HG03108 (cell line): ENCODE measurements around the gene C1orf198.

Source experiments
- ATAC-seq: cut with Tn5 transposase; IDR thresholded peaks from one replicate; pipeline ENCODE4 v1.9.1; 2021; ENCODE audit warnings: moderate library complexity; ENCODE audit not compliant: unreplicated experiment

C1orf198 gene

DNA sequence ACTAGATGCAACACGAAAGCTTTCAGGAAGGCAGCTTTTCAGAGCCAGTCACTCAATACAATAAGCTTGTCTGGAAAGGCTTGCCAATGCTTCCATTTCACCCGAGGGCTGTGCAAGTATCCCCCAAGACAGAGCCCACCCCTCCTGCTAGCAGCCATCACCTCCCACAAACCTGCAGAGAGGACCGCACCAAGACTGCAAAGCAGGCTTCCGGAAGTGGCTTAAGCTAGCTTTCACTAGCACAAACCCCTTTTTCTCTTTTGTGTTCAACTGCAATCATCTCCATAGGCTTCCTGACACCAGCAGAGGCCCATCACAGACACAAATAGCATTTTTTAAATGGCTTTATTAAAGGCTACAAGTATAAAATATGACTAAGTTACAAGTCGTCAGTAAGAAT lies 31.5 kb downstream of the C1orf198 start:
- no peak for ATAC-seq

DNA sequence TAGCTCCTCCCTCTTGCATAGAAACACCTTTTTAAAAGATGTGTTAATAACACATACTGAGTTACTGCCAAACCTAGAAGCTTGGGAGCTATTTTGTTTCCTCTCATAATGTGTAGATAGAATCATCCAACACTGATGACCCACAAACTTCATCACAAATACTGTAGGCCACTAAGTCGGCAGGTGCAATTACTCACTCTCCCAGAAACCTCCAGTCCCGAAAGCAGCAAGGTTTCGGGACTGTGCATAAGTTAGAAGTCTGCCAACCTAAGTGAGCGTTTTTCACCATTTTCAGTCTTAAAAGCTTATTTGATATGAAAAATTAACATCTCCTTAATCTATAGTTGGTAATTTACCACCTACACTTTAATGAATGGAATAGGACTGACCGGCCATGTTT lies 32.0 kb downstream of the C1orf198 start:
- no peak for ATAC-seq

DNA sequence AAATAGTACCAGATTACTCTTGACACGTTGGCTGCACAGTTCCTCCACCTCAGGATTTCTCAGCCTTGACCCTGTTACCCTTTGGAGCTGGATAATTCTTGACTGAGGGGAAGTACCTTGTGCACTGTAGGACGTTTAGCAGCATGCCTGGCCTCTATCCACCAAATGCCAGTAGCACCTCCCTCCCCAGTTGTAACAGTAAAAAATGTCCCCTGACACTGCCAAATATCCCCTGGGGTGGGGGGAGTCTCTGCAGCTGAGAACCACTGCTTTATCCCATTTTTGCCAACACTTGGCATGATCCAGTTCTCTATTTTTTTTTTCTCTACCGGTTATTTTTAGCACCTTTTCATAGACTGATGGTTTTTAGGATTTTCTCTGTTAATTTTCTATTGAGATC lies 34.0 kb downstream of the C1orf198 start:
- no peak for ATAC-seq

DNA sequence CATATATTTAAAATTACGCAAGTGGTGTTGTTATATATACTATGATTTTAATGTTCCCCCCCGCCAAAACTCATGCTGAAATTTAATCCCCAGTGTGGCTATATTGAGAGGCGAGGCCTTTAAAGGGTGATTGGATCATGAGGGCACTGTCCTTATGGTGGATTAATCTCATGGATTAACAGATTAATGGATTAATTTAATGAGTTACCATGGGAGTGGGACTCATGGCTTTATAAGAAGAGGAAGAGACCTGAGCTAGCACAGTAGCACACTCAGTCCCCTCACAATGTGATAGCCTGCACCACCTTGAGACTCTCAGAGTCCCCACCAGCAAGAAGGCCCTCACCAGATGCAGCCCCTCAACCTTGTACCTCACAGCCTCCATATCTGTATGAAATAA lies 34.8 kb downstream of the C1orf198 start:
- no peak for ATAC-seq

DNA sequence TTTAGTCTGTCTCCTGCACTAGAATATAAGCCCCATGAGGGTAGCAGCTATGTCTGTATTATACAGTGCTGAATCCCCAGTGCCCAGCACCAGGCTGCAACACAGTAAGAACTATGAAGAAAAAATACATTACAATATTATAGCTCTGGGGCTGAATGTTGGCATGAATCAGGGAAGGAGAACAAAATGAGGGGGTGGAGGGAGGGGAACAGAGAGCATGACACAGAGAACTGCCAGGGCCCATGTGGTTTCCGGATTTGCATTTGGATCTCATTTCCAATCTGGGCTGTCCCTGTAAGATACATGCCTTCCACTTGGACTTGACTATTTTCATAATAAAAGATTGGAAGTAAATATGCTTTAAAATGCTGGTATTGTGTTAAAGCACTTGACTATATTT lies 35.8 kb downstream of the C1orf198 start:
- ATAC-seq, result no peak

DNA sequence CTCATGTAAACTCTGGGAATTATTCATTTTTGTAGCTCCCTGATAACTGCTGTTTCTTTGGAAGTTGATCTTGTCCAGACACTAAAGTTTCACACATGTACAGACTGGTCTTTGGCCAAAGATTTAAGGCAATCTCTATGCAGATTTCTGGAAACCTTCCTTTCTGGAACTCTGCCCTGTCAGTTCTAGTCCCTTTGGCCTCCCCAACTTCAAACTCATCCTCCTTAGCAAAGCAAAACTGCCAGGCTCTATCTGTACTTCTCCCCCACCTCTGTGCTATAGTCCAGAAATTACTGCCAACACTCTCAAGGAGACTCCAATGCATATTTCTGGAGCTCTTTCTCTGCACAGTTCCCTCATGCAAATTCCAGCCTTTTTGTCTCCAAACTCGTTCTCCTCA lies 36.5 kb downstream of the C1orf198 start:
- no peak for ATAC-seq

DNA sequence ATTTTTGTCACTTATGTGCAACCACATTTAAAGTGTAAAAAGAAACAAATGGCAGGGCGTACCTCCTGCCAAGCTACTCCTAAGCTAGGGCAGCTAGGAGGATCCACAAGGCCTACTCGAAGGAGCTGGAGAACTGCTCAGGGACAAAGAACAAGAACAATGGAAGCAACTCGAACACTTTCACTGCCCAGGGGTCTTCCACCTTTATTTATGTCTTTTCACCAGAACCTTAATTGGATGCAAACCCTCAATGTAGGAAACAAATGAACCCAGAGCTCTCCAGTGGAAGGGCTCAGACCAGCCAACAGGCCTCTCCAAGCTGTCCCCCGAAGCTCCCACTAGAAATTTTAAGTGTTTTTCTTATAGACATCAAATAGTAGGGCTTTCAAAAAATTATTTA lies 39.9 kb downstream of the C1orf198 start:
- no peak for ATAC-seq

DNA sequence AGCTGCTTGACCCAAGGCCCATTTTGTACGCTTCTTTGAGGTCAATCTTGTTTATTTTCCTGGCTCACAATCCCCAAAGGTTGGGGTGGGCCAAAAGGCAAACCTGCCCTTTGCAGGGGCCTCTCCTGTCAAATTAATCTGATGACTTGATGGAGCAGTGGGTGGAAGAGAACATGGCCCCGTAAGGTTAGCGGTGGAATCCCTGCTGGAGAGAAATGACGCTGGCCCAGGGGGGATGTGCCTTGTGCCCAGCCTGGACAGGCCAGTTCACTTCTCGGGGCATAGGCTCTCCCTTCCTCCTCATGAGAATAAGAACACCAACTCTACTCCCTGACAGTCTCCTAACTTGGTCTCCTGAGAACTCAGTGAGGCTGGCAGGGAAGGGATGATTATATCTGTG lies 40.5 kb downstream of the C1orf198 start:
- no peak for ATAC-seq

DNA sequence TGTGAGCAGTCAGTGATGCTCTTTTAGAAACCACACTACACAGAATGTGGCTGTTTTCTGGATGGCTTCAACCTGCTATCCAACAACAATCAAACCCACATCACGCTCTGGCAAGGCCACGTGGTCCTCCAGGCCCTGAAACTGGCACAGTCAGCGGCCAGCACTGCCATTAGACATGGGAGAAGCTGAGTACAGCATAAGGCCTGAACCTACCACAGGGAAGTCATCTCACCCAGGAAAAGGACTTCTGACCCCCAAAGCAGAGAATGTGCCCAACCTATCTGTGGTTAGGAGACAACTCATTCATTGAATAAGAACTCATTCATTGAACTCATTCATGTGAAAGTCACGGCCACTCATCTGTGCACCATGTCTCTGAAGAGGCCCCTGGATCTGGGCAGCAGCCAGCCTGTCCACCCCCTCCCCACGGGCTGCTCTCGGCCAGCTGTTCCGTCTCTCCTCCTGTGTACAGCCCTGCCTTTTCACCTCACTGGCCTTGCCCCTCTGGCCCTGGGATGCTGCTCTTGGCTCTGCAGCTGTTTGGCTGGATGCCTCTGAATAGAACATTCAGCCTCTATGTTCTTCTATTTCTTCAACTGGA lies 41.1 kb downstream of the C1orf198 start:
- no peak for ATAC-seq

DNA sequence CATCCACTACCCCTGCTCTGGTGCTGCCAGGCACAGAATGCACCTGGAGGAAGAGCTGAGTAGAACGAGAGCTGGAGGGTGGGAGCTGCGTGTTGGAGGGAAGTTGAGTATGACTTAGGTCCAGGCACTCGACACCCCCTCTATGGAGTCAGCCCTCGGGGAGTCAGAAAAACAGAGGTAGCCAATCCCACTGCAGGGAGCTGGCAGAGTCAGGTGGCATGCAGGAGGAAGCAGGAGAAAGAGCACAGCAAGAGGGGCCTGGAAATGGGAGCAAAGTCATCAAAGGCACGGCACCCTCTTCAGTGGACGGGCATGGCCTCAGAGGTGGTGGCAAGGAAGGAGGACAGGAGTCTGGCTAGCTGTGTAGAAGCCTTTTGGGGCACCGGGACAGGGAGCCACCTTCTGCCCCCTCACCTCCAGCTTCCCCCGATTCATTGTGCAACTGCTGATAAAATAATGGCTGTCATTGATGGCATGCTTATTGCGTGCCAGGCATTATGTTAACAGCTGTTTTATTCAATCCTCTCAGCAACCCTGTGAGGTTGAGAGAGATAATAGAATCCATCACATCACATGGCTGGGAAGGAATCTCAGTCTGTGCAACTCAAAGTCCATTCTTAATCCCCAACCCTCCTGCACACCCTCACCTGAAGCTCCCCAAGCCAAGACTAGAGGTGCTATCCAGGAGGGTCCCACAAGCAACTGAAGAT lies 42.0 kb downstream of the C1orf198 start:
- no peak for ATAC-seq

DNA sequence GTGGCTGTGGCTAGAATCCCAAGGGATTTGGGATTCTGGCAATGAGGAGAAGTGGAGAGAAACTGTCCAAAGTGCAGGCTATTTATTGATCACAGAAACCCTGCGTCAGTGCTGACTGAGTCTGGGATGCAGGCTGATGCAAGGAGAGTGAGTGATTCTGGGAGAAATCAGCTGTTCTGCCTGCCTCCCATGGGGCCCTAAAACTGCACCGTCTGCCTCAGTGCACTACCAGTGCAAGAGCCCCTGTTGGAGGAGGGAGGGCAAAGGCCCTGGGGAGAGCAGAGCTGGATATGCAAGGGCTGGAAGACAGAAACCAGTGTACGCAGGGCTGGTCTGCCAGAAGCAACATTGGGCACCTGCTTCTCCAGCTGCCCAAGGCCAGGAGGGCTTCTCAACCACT lies 42.6 kb downstream of the C1orf198 start:
- ATAC-seq, result no peak

DNA sequence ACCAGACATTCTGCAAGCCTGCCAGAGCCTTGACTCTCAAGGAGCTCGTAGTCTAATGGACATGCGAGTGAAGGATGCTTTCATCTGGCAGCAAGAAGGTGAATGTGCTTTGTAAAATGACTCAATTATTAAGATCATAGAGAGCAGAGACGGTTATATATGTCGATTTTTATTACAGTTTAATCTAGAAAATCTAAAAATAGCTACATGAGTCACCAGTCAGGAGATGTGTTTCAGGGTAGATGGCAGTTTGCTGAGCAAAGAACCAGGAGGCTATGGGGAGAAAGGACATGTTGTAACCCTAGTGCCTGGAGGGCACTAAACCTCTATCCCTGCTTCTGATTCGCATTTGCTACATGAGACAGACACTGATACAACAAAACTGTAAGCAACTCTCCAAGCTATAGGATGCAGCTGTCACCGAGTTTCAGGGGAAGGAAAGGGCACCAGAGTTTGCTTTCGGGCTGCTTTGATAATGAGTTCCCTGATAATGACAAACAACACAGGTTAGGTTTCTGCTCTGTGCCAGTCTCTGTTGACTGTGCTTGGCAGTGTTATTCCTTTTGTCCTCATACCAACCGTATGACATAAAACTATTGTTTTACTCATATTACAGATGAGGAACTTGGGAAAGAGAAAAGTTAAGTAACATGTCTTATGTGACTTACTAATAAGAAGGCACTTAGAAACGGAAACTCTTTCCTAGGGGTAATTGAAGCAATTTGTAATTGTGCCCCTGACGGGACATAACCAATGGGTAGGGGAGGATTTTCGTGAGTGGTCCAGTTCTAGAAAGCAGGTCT lies 43.2 kb downstream of the C1orf198 start:
- ATAC-seq, result no peak

DNA sequence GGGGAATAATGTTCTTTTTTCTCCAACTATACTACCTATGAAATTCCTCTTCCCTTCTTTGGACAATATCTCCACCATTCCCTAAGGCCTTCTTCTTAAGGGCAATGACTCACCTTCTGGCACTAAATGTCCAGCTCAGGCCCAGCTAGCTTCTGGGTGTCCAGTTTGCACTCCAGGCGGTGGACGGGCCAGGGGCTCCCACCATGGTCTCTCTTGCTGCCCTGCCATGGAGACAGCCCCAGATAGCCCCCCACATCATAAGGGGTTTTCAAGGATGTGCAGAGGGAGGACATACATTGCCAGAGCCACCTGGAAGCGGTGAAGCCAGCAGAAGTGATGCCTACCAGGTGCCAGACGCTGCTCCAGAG lies 43.8 kb downstream of the C1orf198 start:
- no peak for ATAC-seq

DNA sequence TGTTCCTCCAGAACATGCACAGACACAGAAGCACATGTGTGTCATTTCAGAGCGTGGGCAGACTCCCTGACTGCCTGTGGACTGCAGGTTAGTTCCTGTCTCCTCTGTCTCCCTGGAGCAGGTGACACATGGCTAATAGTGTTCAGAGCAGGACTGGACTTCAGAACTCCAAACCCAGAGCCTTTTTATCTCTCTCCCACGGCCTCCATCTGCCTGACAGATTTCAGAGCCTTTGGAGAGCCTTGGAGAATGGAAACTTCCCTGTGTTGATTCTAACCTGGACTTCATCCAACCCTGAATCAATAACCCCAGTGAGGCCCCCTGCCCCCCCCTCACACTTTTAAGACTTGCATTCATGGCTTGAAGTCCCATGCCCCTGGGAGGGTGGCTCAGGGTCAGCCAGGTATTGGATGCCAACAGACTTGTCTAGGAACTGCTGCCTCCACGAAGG lies 44.4 kb downstream of the C1orf198 start:
- ATAC-seq, result no peak

DNA sequence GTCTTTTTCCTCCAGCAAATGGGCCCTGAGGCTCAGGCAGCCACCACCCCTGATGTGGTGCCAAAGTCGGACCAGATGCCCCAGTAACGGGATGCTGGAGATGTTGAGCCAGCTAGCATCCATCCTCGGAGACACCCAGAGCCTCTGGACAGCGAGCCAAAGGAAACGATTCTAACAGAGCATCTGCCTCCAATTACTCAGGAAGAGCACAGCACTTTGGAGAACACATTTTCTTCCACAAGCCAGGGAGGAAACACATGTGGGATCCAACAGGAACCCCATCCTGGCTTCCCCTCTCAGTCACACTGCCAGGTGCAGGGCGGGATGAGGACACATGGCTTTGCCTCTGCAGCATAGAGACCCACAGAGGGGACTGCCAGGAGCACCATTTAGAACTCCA lies 44.9 kb downstream of the C1orf198 start:
- no peak for ATAC-seq

DNA sequence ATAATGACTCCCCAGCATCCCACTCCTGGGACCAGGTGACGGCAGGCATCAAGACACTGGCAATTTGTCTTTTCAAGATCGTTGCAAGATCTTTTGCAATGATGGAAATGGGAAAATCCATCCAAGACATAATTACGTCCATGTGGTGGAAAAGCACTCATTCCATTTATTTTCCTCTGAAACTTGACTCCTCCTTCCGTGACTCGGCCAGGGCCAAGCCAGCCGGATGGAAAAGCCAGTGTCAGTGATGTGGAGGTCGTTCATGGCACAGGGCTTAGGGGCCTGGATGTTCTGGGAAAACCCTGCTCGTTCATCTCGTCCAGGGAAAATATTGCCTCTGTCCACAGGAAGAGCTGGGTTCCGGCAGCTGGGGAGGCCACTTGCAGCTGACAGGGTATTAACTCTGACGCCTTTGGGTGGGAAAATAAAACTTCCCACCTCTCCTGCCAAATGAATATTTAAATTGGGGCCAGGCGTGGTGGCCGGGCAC lies 46.2 kb downstream of the C1orf198 start:
- ATAC-seq, result no peak

DNA sequence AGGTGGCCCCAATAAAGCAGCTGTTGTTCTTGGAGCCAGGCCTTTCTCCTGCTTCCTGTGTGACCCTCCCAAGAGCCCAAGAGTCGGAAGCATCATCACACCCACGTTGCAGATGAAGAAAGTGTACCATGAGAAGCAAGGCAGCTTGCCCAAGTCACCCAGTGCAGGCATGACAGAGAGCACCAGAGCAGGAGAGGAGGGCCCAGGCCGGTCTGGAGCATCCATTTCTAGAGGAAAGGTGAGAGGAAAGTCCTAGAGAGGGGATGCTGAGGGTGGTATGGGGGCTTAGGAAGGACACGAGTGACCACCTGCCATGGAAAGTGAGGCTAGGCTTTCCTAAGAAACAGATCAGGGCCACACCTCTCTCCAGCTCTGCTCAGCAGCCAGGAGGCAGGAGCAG lies 47.0 kb downstream of the C1orf198 start:
- ATAC-seq, result no peak

DNA sequence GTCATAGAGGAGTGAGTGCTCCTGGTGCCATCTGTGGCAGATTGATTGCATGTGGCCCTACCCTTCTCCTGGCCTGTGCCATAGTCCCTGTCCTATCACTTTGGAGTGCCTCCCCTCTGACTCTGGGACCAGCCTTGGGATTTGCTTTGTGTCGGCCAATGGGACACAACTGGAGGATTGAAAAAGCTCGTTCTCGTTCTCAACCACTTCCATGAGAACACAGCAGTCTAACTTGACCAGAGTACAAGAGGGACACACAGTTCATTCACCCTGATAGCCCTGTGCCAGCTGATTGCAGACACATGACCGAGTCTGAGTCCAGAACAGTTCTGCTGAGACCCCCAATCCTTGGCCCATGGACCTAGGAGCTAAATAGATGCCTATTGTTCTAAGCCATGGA lies 47.8 kb downstream of the C1orf198 start:
- no peak for ATAC-seq

DNA sequence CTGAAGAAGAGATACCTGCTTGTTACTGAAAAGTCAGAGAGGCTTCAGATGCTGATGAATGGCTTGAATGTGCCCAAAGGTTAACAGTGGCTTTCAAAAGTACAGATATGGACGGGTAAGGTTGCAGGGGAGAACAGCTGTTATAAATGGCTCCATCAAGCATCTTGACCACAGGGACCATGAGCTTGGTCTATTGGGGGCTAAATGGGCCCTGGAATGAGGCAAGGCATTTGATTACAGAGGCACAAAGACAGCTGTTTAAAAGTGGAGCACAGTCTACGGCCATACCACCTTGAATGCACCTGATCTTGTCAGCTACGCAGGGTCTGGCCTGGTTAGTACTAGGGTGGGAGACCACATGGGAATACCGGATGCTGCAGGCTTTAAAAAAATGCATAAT lies 48.3 kb downstream of the C1orf198 start:
- no peak for ATAC-seq

DNA sequence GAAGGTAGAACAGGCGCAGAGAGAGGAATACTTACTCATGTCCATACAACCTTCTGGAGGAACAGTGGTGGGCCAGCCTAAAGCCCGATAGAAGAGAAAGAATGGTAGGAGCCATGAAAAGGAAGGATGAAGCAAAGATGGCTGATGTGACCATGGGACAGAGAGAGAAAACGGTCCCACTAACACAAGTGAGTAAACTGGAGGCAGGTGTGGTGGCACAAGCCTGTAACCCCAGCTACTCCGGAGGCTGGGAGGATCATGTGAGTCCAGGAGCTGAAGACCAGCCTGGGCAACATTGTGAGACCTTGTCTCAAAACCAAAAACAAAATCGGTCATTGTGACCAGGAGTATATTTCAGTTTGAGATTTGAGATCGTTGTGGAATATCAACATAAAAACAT lies 49.4 kb downstream of the C1orf198 start:
- no peak for ATAC-seq

DNA sequence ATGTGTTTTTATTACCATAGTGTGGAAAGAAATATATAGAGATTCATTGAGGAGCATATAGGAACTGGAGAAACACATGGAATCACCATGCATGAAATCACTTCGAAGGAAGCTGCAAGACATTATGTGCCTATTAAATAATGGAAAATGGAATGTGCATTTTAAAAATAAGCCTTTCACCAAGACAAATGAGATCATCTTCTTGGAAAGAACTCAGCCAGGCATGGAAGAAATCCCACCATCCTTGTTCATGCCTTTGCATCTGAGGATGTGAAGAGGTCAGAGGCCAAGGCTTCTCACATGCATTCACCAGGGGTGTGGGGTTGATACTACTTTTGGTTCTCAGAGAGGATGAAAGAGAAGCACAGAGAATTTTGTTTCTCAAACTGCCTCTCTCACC lies 50.0 kb downstream of the C1orf198 start:
- no peak for ATAC-seq

DNA sequence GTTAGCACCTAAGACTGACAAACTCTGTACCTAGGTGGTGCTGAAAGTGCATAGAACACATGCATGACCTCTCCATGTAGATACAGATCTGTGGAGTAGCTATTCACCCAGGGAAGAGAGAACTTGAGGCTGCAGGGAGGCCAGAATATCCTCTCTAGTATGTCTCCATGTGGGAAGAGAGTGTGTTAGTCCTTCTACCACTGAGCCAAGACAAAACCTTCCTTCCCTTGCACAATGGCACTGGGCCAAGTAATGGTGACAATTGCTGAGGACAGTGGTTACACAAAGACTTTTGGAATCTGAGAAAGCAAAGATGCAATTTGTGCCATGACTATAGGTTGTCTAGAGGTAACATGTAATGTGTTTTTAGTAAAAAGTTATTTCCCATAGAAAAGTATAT lies 52.3 kb downstream of the C1orf198 start:
- no peak for ATAC-seq
